GM12878 (cell line): Measurements from ENCODE around the gene RCN1. TPM values are rescaled to one million over a fixed set of nuclear protein-coding genes. Genes with fewer than 3 reads are reported as not detected.

Experiments used
- ATAC-seq: fragments of 200-7000 bp; cut with Tn5 transposase; 3 replicates; pipeline ENCODE4 v1.9.1; 2020; ENCODE audit warnings: mild to moderate bottlenecking, moderate library complexity
- BruUV-seq: library from RNA; stranded (reverse); fragments of 400-500 nt; replicated peaks from 2 replicates; lab custom pipeline; 2021; lab: Mats Ljungman, UMichigan
- CTCF ChIA-PET: fragments of 300-600 bp; sonication (Branson Sonifier 250); formaldehyde crosslinking; extraction: SDS; loops from one replicate; lab custom pipeline; 2021; ENCODE audit warnings: inconsistent platforms; lab: Yijun Ruan, JAX
- POLR2A ChIA-PET: fragments of 350-600 bp; formaldehyde crosslinking; extraction: SDS; loops from one replicate; lab custom pipeline; 2021; ENCODE audit warnings: inconsistent platforms; lab: Charles Lee
- RAD21 ChIA-PET: fragments of 300-600 bp; sonication (Branson Sonifier 250); formaldehyde crosslinking; loops from one replicate; lab custom pipeline; 2023; ENCODE audit warnings: antibody characterized with exemption; ENCODE audit not compliant: unreplicated experiment; lab: Charles Lee
- SMC1A ChIA-PET: fragments of 300-600 bp; sonication (Branson Sonifier 250); formaldehyde crosslinking; loops from one replicate; lab custom pipeline; 2023; ENCODE audit not compliant: unreplicated experiment, uncharacterized antibody; lab: Charles Lee
- DNase-seq: peaks from one replicate; pipeline ENCODE4 v3.0.0-alpha.2; 2011; ENCODE audit warnings: low read depth, low spot score
- FAIRE-seq: peaks from 3 replicates; lab custom pipeline; 2011; peaks lifted over from hg19 to GRCh38; lab: Jason Lieb, UNC
- H2AFZ ChIP-seq: 2 replicates; pipeline ENCODE4 v1.6.0; 2011; ENCODE audit warnings: low read depth, low read length, control low read depth; ENCODE audit not compliant: control insufficient read depth
- H3K27ac ChIP-seq: 2 replicates; pipeline ENCODE4 v1.5.1; 2011; ENCODE audit warnings: control low read depth; ENCODE audit not compliant: control insufficient read depth, insufficient read depth
- H3K27me3 ChIP-seq, 2 experiments: replicated peaks in 1 of 2; 2 replicates each; pipeline versions ENCODE4 v1.6.0 to v1.6.1; 2011; ENCODE audit warnings: low read length in 1 of 2; ENCODE audit not compliant: control insufficient read depth in 2 of 2, insufficient read depth in 2 of 2
- H3K36me3 ChIP-seq, 2 experiments: 2 replicates each; pipeline ENCODE4 v1.5.1; 2011; ENCODE audit warnings: low read length in 1 of 2; ENCODE audit not compliant: control insufficient read depth in 2 of 2, insufficient read depth in 2 of 2
- H3K4me1 ChIP-seq: 2 replicates; pipeline ENCODE4 v1.6.1; 2011; ENCODE audit warnings: mild to moderate bottlenecking, low read length, moderate library complexity, mixed read lengths; ENCODE audit not compliant: control insufficient read depth, insufficient read depth
- H3K4me2 ChIP-seq: 2 replicates; pipeline ENCODE4 v1.6.0; 2011; ENCODE audit warnings: control low read depth; ENCODE audit not compliant: control insufficient read depth, insufficient read depth
- H3K4me3 ChIP-seq: fragments of 200-600 bp; sonication (generic); 2 replicates; pipeline ENCODE4 v1.5.1; 2016
- H3K79me2 ChIP-seq: 2 replicates; pipeline ENCODE4 v1.6.0; 2011; ENCODE audit warnings: low read length; ENCODE audit not compliant: control insufficient read depth, insufficient read depth
- H3K9ac ChIP-seq: 2 replicates; pipeline ENCODE4 v1.8.0; 2011; ENCODE audit warnings: low read length, control low read depth, mixed read lengths; ENCODE audit not compliant: control insufficient read depth, insufficient read depth
- H3K9me3 ChIP-seq: replicated peaks from 3 replicates; pipeline ENCODE4 v1.5.1; 2011; ENCODE audit warnings: mild to moderate bottlenecking, low read length; ENCODE audit not compliant: control insufficient read depth, insufficient read depth
- H4K20me1 ChIP-seq: 2 replicates; pipeline ENCODE4 v1.6.0; 2011; ENCODE audit not compliant: control insufficient read depth, insufficient read depth
- ASH2L ChIP-seq: fragments of 300-600, 200-600 bp; sonication (generic); IDR thresholded peaks from 2 replicates; pipeline ENCODE4 v1.6.1; 2017; ENCODE audit warnings: low read depth, mild to moderate bottlenecking, borderline replicate concordance
- BCLAF1 ChIP-seq: fragments of 450-650 bp; IDR thresholded peaks from 2 replicates; pipeline ENCODE4 v1.6.1; 2017; ENCODE audit warnings: antibody characterized with exemption, mild to moderate bottlenecking, moderate library complexity
- CHD1 ChIP-seq: IDR thresholded peaks from 2 replicates; pipeline ENCODE4 v1.6.1; 2012; ENCODE audit warnings: low read depth, low read length, improper control_type of control experiment
- CHD2 ChIP-seq: IDR thresholded peaks from 2 replicates; pipeline ENCODE4 v1.6.1; 2011; ENCODE audit warnings: low read depth, low read length, improper control_type of control experiment, borderline replicate concordance
- CREB1 ChIP-seq: IDR thresholded peaks from 2 replicates; pipeline ENCODE4 v1.6.1; 2012; ENCODE audit warnings: low read depth, mild to moderate bottlenecking, inconsistent platforms
- MAX ChIP-seq: IDR thresholded peaks from 2 replicates; pipeline ENCODE4 v1.6.1; 2012; ENCODE audit warnings: low read depth, low read length, improper control_type of control experiment
- MTA2 ChIP-seq: fragments of 450-650 bp; IDR thresholded peaks from 2 replicates; pipeline ENCODE4 v1.6.1; 2016; ENCODE audit warnings: low read depth, mild to moderate bottlenecking, moderate library complexity
- RBBP5 ChIP-seq: fragments of 200-600 bp; sonication (generic); conservative IDR thresholded peaks from 2 replicates; pipeline ENCODE4 v1.6.1; 2016
- RFX5 ChIP-seq: IDR thresholded peaks from 2 replicates; pipeline ENCODE4 v1.6.1; 2011; ENCODE audit warnings: low read depth, low read length, improper control_type of control experiment
- RUNX3 ChIP-seq: IDR thresholded peaks from 2 replicates; pipeline ENCODE4 v1.6.1; 2012; ENCODE audit warnings: low read length, inconsistent platforms
- SP1 ChIP-seq: IDR thresholded peaks from one replicate; pipeline ENCODE4 v1.6.1; 2011; ENCODE audit warnings: low read depth, low read length
- STAT3 ChIP-seq: IDR thresholded peaks from 2 replicates; pipeline ENCODE4 v1.6.1; 2011; ENCODE audit warnings: low read depth, low read length, improper control_type of control experiment
- TCF7 ChIP-seq: IDR thresholded peaks from 2 replicates; pipeline ENCODE4 v1.6.1; 2014; ENCODE audit warnings: antibody characterized with exemption, borderline replicate concordance
- WRNIP1 ChIP-seq: IDR thresholded peaks from 2 replicates; pipeline ENCODE4 v1.6.1; 2011; ENCODE audit warnings: low read depth, low read length, improper control_type of control experiment, borderline replicate concordance
- WGBS: methylation state at CpG from one replicate; pipeline ENCODE4 v1.1.6; 2016; ENCODE audit warnings: low lambda C conversion rate; ENCODE audit not compliant: insufficient replicate concordance, insufficient coverage; ENCODE audit errors: missing lambda C conversion rate; 5-methylcytosine and 5-hydroxymethylcytosine counted together
- in situ Hi-C: fragments of 300-500 bp; cut with MboI; formaldehyde crosslinking; loops from 9 replicates; pipeline ENCODE4 v1.14.3; 2018; ENCODE audit warnings: mixed read lengths
- intact Hi-C: fragments of 100-400 bp; cut with micrococcal nuclease; formaldehyde crosslinking; loops from one replicate; pipeline ENCODE4 v1.14.2; 2022; ENCODE audit not compliant: unreplicated experiment
- polyA plus RNA-seq, 11 experiments: library from polyadenylated mRNA; depleted of rRNA in 4 of 11; unstranded in 6 of 11; stranded (reverse) in 5 of 11; fragments of >200 nt; fragmentation: Nextera tagmentation in 4 of 11; fragmentation: Illumina TruSeq in 1 of 11; extraction: Ambion mirVana in 4 of 11; extraction: Trizol in 1 of 11; gene quantifications; 1 replicate in 1 of 11; 2 replicates in 10 of 11; pipeline versions ENCODE4 v1.2.1 to v1.2.3, GENCODE V29; 2011 to 2016; ENCODE audit warnings: inconsistent platforms in 2 of 11, missing spikeins in 2 of 11, low read depth in 1 of 11
- total RNA-seq, 4 experiments: library from RNA; depleted of rRNA in 3 of 4; stranded (reverse); fragments of >200 nt in 3 of 4; fragmentation: Illumina TruSeq in 1 of 4; extraction: Trizol in 1 of 4; gene quantifications; 2 replicates each; pipeline versions ENCODE4 v1.2.1 to v1.2.3, GENCODE V29; 2013 to 2021

The RCN1 gene
- total and polyA plus RNA-seq, 10 of the 15 experiments (the other 5 are each of a cell fraction or from before 2014, with no cell fraction given) = 17.6 to 76.7 (median 56.4) TPM

GRCh38 chr11:32094923-32095322 is 4.0 kb downstream of the RCN1 start (continued):
- no peak for TF ChIP-seq STAT3
- no peak for TF ChIP-seq MAX
- TF ChIP-seq, all 136 proteins: peak for 0

GRCh38 chr11:32098142-32098903 is 7.4 kb downstream of the RCN1 start:
- WGBS = 67% methylated on average over 8 of the region's 8 CpGs
- BruUV-seq = no TSS peak
- in situ Hi-C loops = loop anchor here (25.0 kb wide), 1 partner anchor 1761 kb away; no protein-coding TSS in a partner anchor
- Histone ChIP-seq H2AFZ (no peak overlapping the region), H3K9ac (no peak overlapping the region), H3K4me1 (no peaks in the 10 kb centered on the region; the same call in 1 of the 2 replicates), H3K27me3 (no peaks in the 10 kb centered on the region), H3K4me2 (no peak overlapping the region), H4K20me1 (no peaks in the 10 kb centered on the region), H3K27ac (no peak overlapping the region), H3K4me3 (no peak overlapping the region)
- RAD21 ChIA-PET = no interaction called here
- ATAC-seq (no peak), DNase-seq (no peak)
- POLR2A ChIA-PET = no interaction called here
- TF ChIP-seq RUNX3 = peak; percentile 17; the same call in 1 of the 2 replicates
- TF ChIP-seq SP1 = no peak
- TF ChIP-seq, all 136 proteins: peak for 1
- SMC1A ChIA-PET = no interaction called here
- CTCF ChIA-PET = no interaction called here
- H3K9me3 ChIP-seq = no peaks in the 10 kb centered on the region; the same call in 2 of the 3 replicates
- H3K79me2 ChIP-seq = peaks cover 38% of the 10 kb centered on the region
- no peak for FAIRE-seq
- peaks cover 22 to 45% of the 10 kb centered on the region in 2 experiments for H3K36me3 ChIP-seq
- intact Hi-C loops = no loop called here

GRCh38 chr11:32099516-32099915 is 8.6 kb downstream of the RCN1 start:
- BruUV-seq = no TSS peak
- DNase-seq (no peak), ATAC-seq (no peak), FAIRE-seq (no peak)
- ChIA-PET SMC1A (no interaction called here), POLR2A (no interaction called here), CTCF (no interaction called here), RAD21 (no interaction called here)
- Histone ChIP-seq H3K4me1 (no peaks in the 10 kb centered on the region; the same call in 1 of the 2 replicates), H3K27me3 (no peaks in the 10 kb centered on the region), H3K27ac (no peak overlapping the region), H4K20me1 (no peaks in the 10 kb centered on the region), H3K79me2 (peaks cover 30% of the 10 kb centered on the region), H3K9me3 (no peaks in the 10 kb centered on the region; the same call in 2 of the 3 replicates), H3K36me3 (peaks cover 22 to 53% of the 10 kb centered on the region in 2 experiments), H3K9ac (no peak overlapping the region), H3K4me3 (no peak overlapping the region), H3K4me2 (no peak overlapping the region), H2AFZ (no peak overlapping the region)
- in situ Hi-C loops = loop anchor here (25.0 kb wide), 1 partner anchor 1762 kb away; no protein-coding TSS in a partner anchor
- WGBS = 78% methylated on average over 4 of the region's 4 CpGs
- intact Hi-C loops = no loop called here
- TF ChIP-seq CHD1 (no peak), RFX5 (no peak), BCLAF1 (no peak), WRNIP1 (no peak), CREB1 (no peak), ASH2L (no peak), MTA2 (no peak), RBBP5 (no peak), CHD2 (no peak), TCF7 (no peak)
